H9 (cell line): Measurements from ENCODE around the gene SORCS2. TPM values are rescaled to one million over a fixed set of nuclear protein-coding genes. Genes with fewer than 3 reads are reported as not detected.

Experiments used
- DNase-seq: peaks from one replicate; pipeline ENCODE4 v3.0.0-alpha.2; 2017
- H2AFZ ChIP-seq: one replicate; pipeline ENCODE4 v1.6.1; 2013; ENCODE audit warnings: mild to moderate bottlenecking, low read length, control low read depth, moderate library complexity
- H2AK5ac ChIP-seq: 2 replicates; pipeline ENCODE4 v1.6.1; 2013; ENCODE audit warnings: low read length, control low read depth, mixed read lengths; ENCODE audit not compliant: insufficient read length
- H2BK120ac ChIP-seq: one replicate; pipeline ENCODE4 v1.6.1; 2013; ENCODE audit warnings: low read depth, mild to moderate bottlenecking, low read length, control low read depth, inconsistent platforms; ENCODE audit not compliant: poor library complexity, severe bottlenecking
- H2BK12ac ChIP-seq: 2 replicates; pipeline ENCODE4 v1.6.1; 2013; ENCODE audit warnings: low read length, control low read depth, mixed read lengths, low read depth; ENCODE audit not compliant: insufficient read length
- H2BK15ac ChIP-seq: 2 replicates; pipeline ENCODE4 v1.6.1; 2013; ENCODE audit warnings: low read depth, low read length, control low read depth
- H2BK20ac ChIP-seq: one replicate; pipeline ENCODE4 v1.6.1; 2013; ENCODE audit warnings: low read depth, mild to moderate bottlenecking, low read length, control low read depth, inconsistent platforms; ENCODE audit not compliant: poor library complexity, severe bottlenecking
- H2BK5ac ChIP-seq: 2 replicates; pipeline ENCODE4 v1.6.1; 2013; ENCODE audit warnings: low read length, control low read depth, mixed read lengths; ENCODE audit not compliant: insufficient read length
- H3K14ac ChIP-seq: 2 replicates; pipeline ENCODE4 v1.6.1; 2013; ENCODE audit warnings: low read length, control low read depth; ENCODE audit not compliant: insufficient read depth
- H3K18ac ChIP-seq: 2 replicates; pipeline ENCODE4 v1.6.1; 2013; ENCODE audit warnings: low read depth, mild to moderate bottlenecking, mixed read lengths, low read length, control low read depth; ENCODE audit not compliant: insufficient read length
- H3K23ac ChIP-seq: 2 replicates; pipeline ENCODE4 v1.6.1; 2013; ENCODE audit warnings: low read length, control low read depth, mixed read lengths, low read depth; ENCODE audit not compliant: insufficient read length
- H3K23me2 ChIP-seq: 2 replicates; pipeline ENCODE4 v1.6.1; 2013; ENCODE audit warnings: low read depth, mild to moderate bottlenecking, mixed read lengths, low read length, control low read depth; ENCODE audit not compliant: insufficient read length, poor library complexity, severe bottlenecking
- H3K27ac ChIP-seq: 2 replicates; pipeline ENCODE4 v1.5.1; 2013; ENCODE audit warnings: low read length, control low read depth, mixed read lengths, low read depth; ENCODE audit not compliant: insufficient read length
- H3K27me3 ChIP-seq: 2 replicates; pipeline ENCODE4 v1.6.1; 2013; ENCODE audit warnings: low read length, control low read depth, inconsistent platforms; ENCODE audit not compliant: insufficient read depth
- H3K4ac ChIP-seq: 2 replicates; pipeline ENCODE4 v1.6.1; 2013; ENCODE audit warnings: low read depth, mild to moderate bottlenecking, control low read depth, inconsistent platforms, low read length, moderate library complexity
- H3K4me1 ChIP-seq: 2 replicates; pipeline ENCODE4 v1.6.1; 2013; ENCODE audit warnings: low read length, control low read depth, inconsistent platforms; ENCODE audit not compliant: insufficient read depth
- H3K4me2 ChIP-seq: 2 replicates; pipeline ENCODE4 v1.6.1; 2013; ENCODE audit warnings: low read length, control low read depth, mixed read lengths; ENCODE audit not compliant: insufficient read length, insufficient read depth
- H3K56ac ChIP-seq: 2 replicates; pipeline ENCODE4 v1.6.1; 2013; ENCODE audit warnings: low read depth, mild to moderate bottlenecking, mixed read lengths, low read length, control low read depth; ENCODE audit not compliant: insufficient read length
- H3K79me1 ChIP-seq: 2 replicates; pipeline ENCODE4 v1.6.1; 2013; ENCODE audit warnings: low read depth, mild to moderate bottlenecking, moderate library complexity, low read length, control low read depth, inconsistent platforms; ENCODE audit not compliant: insufficient read depth, poor library complexity, severe bottlenecking
- H3K79me2 ChIP-seq: 2 replicates; pipeline ENCODE4 v1.6.1; 2013; ENCODE audit warnings: low read length, control low read depth, inconsistent platforms; ENCODE audit not compliant: insufficient read depth
- H3K9ac ChIP-seq: 2 replicates; pipeline ENCODE4 v1.6.1; 2013; ENCODE audit warnings: low read length, control low read depth, mixed read lengths; ENCODE audit not compliant: insufficient read length; ENCODE audit errors: extremely low read depth
- H3K9me3 ChIP-seq: one replicate; pipeline ENCODE4 v1.6.1; 2013; ENCODE audit warnings: low read depth, low read length, inconsistent platforms; ENCODE audit not compliant: control insufficient read depth
- H3T11ph ChIP-seq: one replicate; pipeline ENCODE4 v1.6.1; 2013; ENCODE audit warnings: mild to moderate bottlenecking, low read length, control low read depth, inconsistent platforms
- H4K20me1 ChIP-seq: one replicate; pipeline ENCODE4 v1.6.1; 2013; ENCODE audit not compliant: control insufficient read depth, insufficient read length, insufficient read depth
- H4K5ac ChIP-seq: 2 replicates; pipeline ENCODE4 v1.6.1; 2013; ENCODE audit warnings: low read depth, mild to moderate bottlenecking, mixed read lengths, low read length, control low read depth; ENCODE audit not compliant: insufficient read length
- H4K8ac ChIP-seq: replicated peaks from 2 replicates; pipeline ENCODE4 v1.6.1; 2013; ENCODE audit warnings: low read length, control low read depth, mixed read lengths, low read depth; ENCODE audit not compliant: insufficient read length
- H4K91ac ChIP-seq: 2 replicates; pipeline ENCODE4 v1.6.1; 2013; ENCODE audit warnings: low read depth, mild to moderate bottlenecking, moderate library complexity, mixed read lengths, low read length, control low read depth; ENCODE audit not compliant: insufficient read length
- H3K27ac Mint-ChIP-seq, 3 experiments: 2 replicates in 2 of 3; 3 replicates in 1 of 3; pipeline ENCODE4 v1.8.0; 2020 to 2021; ENCODE audit warnings: mixed read lengths in 3 of 3, mild to moderate bottlenecking in 1 of 3, moderate library complexity in 1 of 3
- H3K27me3 Mint-ChIP-seq: 2 replicates; pipeline ENCODE4 v1.8.0; 2021; ENCODE audit warnings: low read depth, mild to moderate bottlenecking, moderate library complexity, mixed read lengths
- H3K36me3 Mint-ChIP-seq, 3 experiments: 2 replicates in 2 of 3; 3 replicates in 1 of 3; pipeline ENCODE4 v1.8.0; 2020 to 2021; ENCODE audit warnings: low read depth in 3 of 3, mixed read lengths in 3 of 3; ENCODE audit not compliant: insufficient read depth in 1 of 3
- H3K4me1 Mint-ChIP-seq, 2 experiments: 2 replicates each; pipeline ENCODE4 v1.8.0; 2020; ENCODE audit warnings: mixed read lengths in 2 of 2
- H3K4me3 Mint-ChIP-seq, 2 experiments: 2 replicates in 1 of 2; 3 replicates in 1 of 2; pipeline ENCODE4 v1.8.0; 2020 to 2021; ENCODE audit warnings: mild to moderate bottlenecking in 2 of 2, mixed read lengths in 2 of 2, moderate library complexity in 1 of 2
- H3K9me3 Mint-ChIP-seq, 2 experiments: 2 replicates in 1 of 2; 3 replicates in 1 of 2; pipeline ENCODE4 v1.8.0; 2020; ENCODE audit warnings: mild to moderate bottlenecking in 2 of 2, mixed read lengths in 2 of 2, moderate library complexity in 1 of 2
- WGBS: extraction: QIAGEN DNeasy Blood & Tissue Kit; methylation state at CpG from one replicate; pipeline ENCODE4 v1.1.7; 2013; ENCODE audit warnings: missing lambda C conversion rate, low lambda C conversion rate, mixed read lengths; ENCODE audit not compliant: insufficient read length; ENCODE audit errors: extremely low coverage; 5-methylcytosine and 5-hydroxymethylcytosine counted together
- total RNA-seq: library from RNA; stranded (reverse); gene quantifications from 2 replicates; pipeline ENCODE4 v1.2.1, GENCODE V29; 2021
- TF ChIP-seq, protein P1 (sequence below): fragments of 200-600 bp; sonication (generic); conservative IDR thresholded peaks from 3 replicates; pipeline ENCODE4 v1.8.0; 2021; ENCODE audit warnings: antibody characterized with exemption, mild to moderate bottlenecking

The SORCS2 gene
- total RNA-seq, 1 experiment from 2014 or later: 0.57 TPM

DNA sequence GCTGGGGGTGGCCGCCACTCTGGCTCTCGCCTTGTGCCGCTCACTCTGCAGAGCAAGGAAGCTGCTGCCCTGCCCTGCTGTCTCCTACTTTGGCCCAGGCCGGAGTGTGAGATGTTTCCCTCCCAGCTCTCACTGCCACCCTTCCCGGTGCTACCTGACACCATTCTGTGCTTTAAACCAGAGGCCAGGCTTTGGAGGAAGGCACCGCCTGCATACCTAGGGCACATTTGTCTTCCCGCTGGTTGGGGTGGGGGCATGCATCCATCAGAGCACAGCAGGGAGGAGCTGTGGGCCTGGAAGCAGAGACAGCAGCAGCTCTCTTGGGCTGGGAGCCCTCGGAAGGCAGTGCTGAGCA is 339.3 kb downstream of the SORCS2 start:
- Histone ChIP-seq H3K14ac (peak overlapping the region; percentile 80), H2AK5ac (no peak overlapping the region), H3K4me1 (peaks cover 4% of the 10 kb centered on the region; the same call in 1 of the 2 replicates), H2AFZ (no peak overlapping the region), H4K20me1 (no peaks in the 10 kb centered on the region), H3K23me2 (no peaks in the 10 kb centered on the region), H3K4me2 (no peak overlapping the region), H3K9me3 (no peaks in the 10 kb centered on the region), H3K79me1 (no peaks in the 10 kb centered on the region), H2BK12ac (no peak overlapping the region), H4K5ac (no peak overlapping the region), H3T11ph (no peak overlapping the region), H4K8ac (no peak overlapping the region), H3K79me2 (no peaks in the 10 kb centered on the region), H3K18ac (no peak overlapping the region), H2BK5ac (no peak overlapping the region), H3K27me3 (no peaks in the 10 kb centered on the region), H4K91ac (no peak overlapping the region), H2BK20ac (no peak overlapping the region), H3K4ac (no peak overlapping the region), H3K56ac (no peak overlapping the region), H3K27ac (no peak overlapping the region), H2BK120ac (no peak overlapping the region), H3K23ac (no peak overlapping the region), H3K9ac (no peak overlapping the region), H2BK15ac (no peak overlapping the region)
- peaks cover 3 to 7% of the 10 kb centered on the region in 2 experiments; a peak in 4 of 5 replicates for H3K9me3 Mint-ChIP-seq
- peaks cover 0 to 2% (median 0%) of the 10 kb centered on the region in 3 experiments; a peak in 2 of 7 replicates for H3K36me3 Mint-ChIP-seq
- WGBS: no CpG with 5 or more reads among the region's 8 CpGs
- DNase-seq: peak; percentile 62
- H3K27ac Mint-ChIP-seq: peak overlapping the region in 2 of 3 experiments; percentile 53 to 65; a peak in 1 of 7 replicates
- peaks cover 3% of the 10 kb centered on the region for H3K27me3 Mint-ChIP-seq
- TF ChIP-seq, protein P1, sequence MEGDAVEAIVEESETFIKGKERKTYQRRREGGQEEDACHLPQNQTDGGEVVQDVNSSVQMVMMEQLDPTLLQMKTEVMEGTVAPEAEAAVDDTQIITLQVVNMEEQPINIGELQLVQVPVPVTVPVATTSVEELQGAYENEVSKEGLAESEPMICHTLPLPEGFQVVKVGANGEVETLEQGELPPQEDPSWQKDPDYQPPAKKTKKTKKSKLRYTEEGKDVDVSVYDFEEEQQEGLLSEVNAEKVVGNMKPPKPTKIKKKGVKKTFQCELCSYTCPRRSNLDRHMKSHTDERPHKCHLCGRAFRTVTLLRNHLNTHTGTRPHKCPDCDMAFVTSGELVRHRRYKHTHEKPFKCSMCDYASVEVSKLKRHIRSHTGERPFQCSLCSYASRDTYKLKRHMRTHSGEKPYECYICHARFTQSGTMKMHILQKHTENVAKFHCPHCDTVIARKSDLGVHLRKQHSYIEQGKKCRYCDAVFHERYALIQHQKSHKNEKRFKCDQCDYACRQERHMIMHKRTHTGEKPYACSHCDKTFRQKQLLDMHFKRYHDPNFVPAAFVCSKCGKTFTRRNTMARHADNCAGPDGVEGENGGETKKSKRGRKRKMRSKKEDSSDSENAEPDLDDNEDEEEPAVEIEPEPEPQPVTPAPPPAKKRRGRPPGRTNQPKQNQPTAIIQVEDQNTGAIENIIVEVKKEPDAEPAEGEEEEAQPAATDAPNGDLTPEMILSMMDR: no peak
- H3K4me3 Mint-ChIP-seq: peak overlapping the region in 1 of 2 experiments; percentile 16; a peak in 2 of 5 replicates
- H3K4me1 Mint-ChIP-seq: peaks cover 35 to 46% of the 10 kb centered on the region in 2 experiments
